NT2/D1 (cell line): ENCODE results near the gene CCL4.

ENCODE experiments used
- YY1 ChIP-seq: IDR thresholded peaks from 2 replicates; pipeline ENCODE4 v1.6.1; 2011; ENCODE audit not compliant: insufficient read length, insufficient read depth
- ZNF274 ChIP-seq: IDR thresholded peaks from 2 replicates; pipeline ENCODE4 v1.6.1; 2011; ENCODE audit warnings: mild to moderate bottlenecking, low read depth, low read length

DNA sequence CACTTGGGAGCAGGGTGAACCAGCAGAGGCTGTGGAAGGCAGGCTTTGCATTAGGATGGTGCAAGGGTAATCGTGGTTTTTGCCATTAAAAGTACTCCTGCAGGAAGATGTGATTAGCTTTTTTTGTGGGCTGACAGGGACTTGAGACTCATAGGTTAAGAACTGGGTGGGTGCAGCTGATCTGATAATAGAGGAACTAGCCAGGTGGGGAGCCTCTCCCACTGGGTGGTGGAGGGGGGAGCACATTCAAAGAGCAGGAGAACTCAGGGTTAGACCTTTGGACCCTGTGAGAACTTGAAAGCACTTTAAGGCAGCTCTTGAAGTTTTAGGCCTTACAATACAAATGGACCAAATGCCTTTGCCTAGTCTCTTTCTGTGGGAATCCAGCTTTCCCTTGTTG lies 32.4 kb downstream of the CCL4 start:
- no peak for TF ChIP-seq YY1
- TF ChIP-seq ZNF274, result no peak
